Aorta (tissue), 5 donors: ENCODE data around the gene DNAJC30. TPM values are rescaled to one million over a fixed set of nuclear protein-coding genes. Genes with fewer than 3 reads are reported as not detected.
"Not testable (repeated sequence)": the region's sequence is repeated elsewhere in the genome, so short reads cannot be mapped to it uniquely, and the experiment has no call there.

ENCODE experiments used
- ATAC-seq: fragments of 200-7000 bp; cut with Tn5 transposase; one replicate; pipeline ENCODE4 v1.9.1; 2022; ENCODE audit warnings: moderate library complexity; ENCODE audit not compliant: low FRiP score
- DNase-seq, 2 donors: peaks; one replicate each; pipeline ENCODE4 v3.0.0-alpha.2; 2020
- H3K27ac ChIP-seq, 2 donors: one replicate each; pipeline ENCODE4 v1.5.1; 2013; ENCODE audit warnings: low read length in 2 of 2, mild to moderate bottlenecking in 2 of 2, moderate library complexity in 2 of 2, control low read depth in 1 of 2, inconsistent platforms in 1 of 2, low read depth in 1 of 2
- H3K27me3 ChIP-seq, 2 donors: one replicate each; pipeline ENCODE4 v1.6.1; 2013; ENCODE audit warnings: control low read depth in 1 of 2, low read length in 1 of 2, mild to moderate bottlenecking in 1 of 2, moderate library complexity in 1 of 2; ENCODE audit not compliant: insufficient read depth in 2 of 2, control insufficient read depth in 1 of 2
- H3K36me3 ChIP-seq, 2 donors: one replicate each; pipeline ENCODE4 v1.6.1; 2013; ENCODE audit warnings: control low read depth in 1 of 2, low read length in 1 of 2, mild to moderate bottlenecking in 1 of 2; ENCODE audit not compliant: insufficient read depth in 2 of 2, control insufficient read depth in 1 of 2
- H3K4me1 ChIP-seq, 2 donors: one replicate each; pipeline ENCODE4 v1.6.1; 2013; ENCODE audit warnings: low read length in 2 of 2, control low read depth in 1 of 2, mild to moderate bottlenecking in 1 of 2, moderate library complexity in 1 of 2; ENCODE audit not compliant: insufficient read depth in 2 of 2, control insufficient read depth in 1 of 2
- H3K4me3 ChIP-seq, 2 donors: one replicate each; pipeline ENCODE4 v1.5.1; 2013; ENCODE audit warnings: low read length in 2 of 2, control low read depth in 1 of 2, mild to moderate bottlenecking in 1 of 2
- H3K9me3 ChIP-seq: one replicate; pipeline ENCODE4 v1.6.1; 2013; ENCODE audit warnings: mild to moderate bottlenecking, low read length; ENCODE audit not compliant: control insufficient read depth
- WGBS, 2 donors: extraction: QIAGEN DNeasy Blood & Tissue Kit; methylation state at CpG; one replicate each; pipeline ENCODE4 v1.1.7; 2013; 5-methylcytosine and 5-hydroxymethylcytosine counted together
- intact Hi-C, 2 donors: fragments of 100-400 bp; cut with DNase I; formaldehyde crosslinking; loops; one replicate each; pipeline versions ENCODE4 v1.14.2 to v1.15.0; 2022
- polyA plus RNA-seq, 2 donors: library from polyadenylated mRNA; stranded (reverse); fragments of 200-250 nt; gene quantifications; one replicate each; pipeline ENCODE4 v1.2.3, GENCODE V29; 2013
- total RNA-seq, 2 donors: library from RNA; stranded (reverse); fragmentation: NEBNext Ultra II Directional; extraction: Animal tissue kit (Norgen Biotek cat#: 25700); gene quantifications; one replicate each; pipeline ENCODE4 v1.2.1, GENCODE V29; 2021
- donor health status: healthy with polysubstance abuse.
- donor health status: Bipolar disorder and iron deficiency.
- donor health status: DM: no; HTN: no; CAD: no.
- donor health status: DM: no; HTN: no; CAD: no.
- donor health status: DM: yes; HTN: yes; CAD: no.

DNAJC30 gene
- total and polyA plus RNA-seq, 4 donors, result 4.5 to 7.8 (median 5.9) TPM

- Histone ChIP-seq H3K9me3 (no peaks in the 10 kb centered on the region), H3K4me1 (no peaks in the 10 kb centered on the region), H3K27ac (no peak overlapping the region), H3K4me3 (no peak overlapping the region), H3K36me3 (no peaks in the 10 kb centered on the region), H3K27me3 (no peaks in the 10 kb centered on the region)
- 76 to 84% methylated on average over 19 of the region's 19 CpGs for whole genome bisulfite sequencing, 2 donors
- ATAC-seq, result no peak
- no peak for DNase-seq
- intact Hi-C loops, result loop anchor here in 1 of 2 donors (5.0 kb wide), 1 partner anchor 62 kb away; no protein-coding TSS in a partner anchor
Measured at GRCh38 chr7:73669288-73669701, 14.0 kb downstream of the DNAJC30 start.

- DNase-seq (no peak), ATAC-seq (no peak)
- no peaks in the 10 kb centered on the region for H3K36me3 ChIP-seq
- WGBS, 2 donors, result 36 to 43% methylated on average over 5 of the region's 5 CpGs
- H3K4me1 ChIP-seq, result no peaks in the 10 kb centered on the region
- no peaks in the 10 kb centered on the region for H3K9me3 ChIP-seq
- H3K27ac ChIP-seq, result no peak overlapping the region
- H3K4me3 ChIP-seq, result no peak overlapping the region
- no peaks in the 10 kb centered on the region for H3K27me3 ChIP-seq
- intact Hi-C loops, result loop anchor here in 1 of 2 donors (5.0 kb wide), 1 partner anchor 62 kb away; no protein-coding TSS in a partner anchor
Measured at GRCh38 chr7:73668886-73669230, 14.4 kb downstream of the DNAJC30 start.

DNA sequence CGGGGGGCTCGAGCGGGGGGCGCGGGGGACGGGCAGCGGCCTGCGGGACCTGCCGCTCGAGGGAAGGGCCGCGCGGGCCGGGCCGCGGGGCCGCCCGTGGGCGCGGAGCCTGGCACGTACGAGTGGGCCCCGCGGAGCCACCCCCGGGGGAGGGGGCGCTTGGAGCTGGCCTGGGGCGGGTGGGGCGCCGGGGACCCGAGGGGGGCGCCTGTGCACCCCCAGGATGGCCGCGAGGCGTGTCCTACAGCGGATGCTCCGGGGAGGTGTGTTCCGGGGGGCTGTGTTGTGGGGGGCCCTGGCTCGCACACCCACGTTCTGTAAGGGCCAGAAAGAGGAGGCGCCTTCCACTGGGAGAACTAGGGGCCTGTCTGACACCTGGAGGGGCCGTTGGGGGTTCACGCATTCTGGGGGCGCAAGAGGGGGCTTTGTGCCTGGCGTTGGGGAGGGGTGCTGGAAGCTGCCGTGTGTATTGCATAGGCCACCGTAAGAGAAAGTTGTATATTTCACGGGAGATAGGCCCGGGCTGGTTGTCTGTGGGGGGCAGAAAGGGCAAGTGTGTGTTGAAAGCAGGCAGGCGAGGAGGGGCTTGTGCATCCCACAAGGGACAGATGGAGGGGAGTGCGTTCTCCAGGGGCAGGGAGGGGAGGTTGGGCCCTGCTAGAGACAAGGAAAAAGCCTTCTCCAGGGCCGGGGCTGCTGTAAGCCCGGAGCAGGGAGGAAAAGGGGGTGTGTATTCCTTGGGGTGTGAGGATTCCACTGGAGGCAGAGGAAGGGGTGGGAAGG, 15.0 kb downstream of the DNAJC30 start:
- H3K27me3 ChIP-seq, result no peaks in the 10 kb centered on the region
- H3K9me3 ChIP-seq, result peaks cover under 1% of the 10 kb centered on the region
- H3K4me1 ChIP-seq, result no peaks in the 10 kb centered on the region
- H3K27ac ChIP-seq, result no peak overlapping the region
- intact Hi-C loops, result loop anchor here in 1 of 2 donors (5.0 kb wide), 1 partner anchor 61 kb away; no protein-coding TSS in a partner anchor
- DNase-seq (no peak), ATAC-seq (no peak)
- 1 to 2% methylated on average over 21 to 52 of the region's 52 CpGs for WGBS, 2 donors
- no peaks in the 10 kb centered on the region for H3K36me3 ChIP-seq
- H3K4me3 ChIP-seq, result peak overlapping the region; percentile 53 to 73

- ATAC-seq (peak; percentile 96), DNase-seq (peak; percentile 91 to 97)
- WGBS, 2 donors, result 3 to 4% methylated on average over 40 to 79 of the region's 79 CpGs
- H3K4me3 ChIP-seq, result peak within 1 kb of the TSS; percentile 53 to 73
- H3K27ac ChIP-seq, result no peak within 1 kb of the TSS
- H3K9me3 ChIP-seq, result peaks cover 3% of the 10 kb centered on the region
- intact Hi-C loops, result loop anchor here in 1 of 2 donors (5.0 kb wide), 1 partner anchor 60 kb away; no protein-coding TSS in a partner anchor
- H3K4me1 ChIP-seq, result no peaks in the 10 kb centered on the region
- H3K36me3 ChIP-seq, result no peaks in the 10 kb centered on the region
- no peaks in the 10 kb centered on the region for H3K27me3 ChIP-seq
Measured at GRCh38 chr7:73667344-73668102, 15.7 kb downstream of the DNAJC30 start, which contains the start of gene VPS37D. VPS37D (plus strand) TSS chr7:73667831; CDS start chr7:73667959, 128 bp downstream.

DNA sequence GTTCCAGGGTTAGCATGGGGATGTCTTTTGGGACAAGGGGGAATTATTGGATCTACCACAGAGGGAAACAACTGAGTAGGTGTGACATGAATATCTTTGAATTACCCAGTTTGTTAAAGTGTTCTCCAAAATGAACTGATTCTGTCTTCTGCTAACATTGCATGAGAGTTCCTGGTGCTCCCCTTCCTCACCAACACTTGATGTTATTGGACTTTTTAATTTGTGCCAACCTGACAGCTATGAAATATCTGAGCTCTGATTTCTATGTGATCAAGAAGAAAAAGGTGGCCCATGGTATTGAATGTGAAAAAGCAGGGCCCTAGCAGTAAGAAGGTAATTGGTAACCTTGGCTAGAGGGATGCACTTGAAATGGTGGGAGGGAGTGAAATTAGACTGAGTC, 20.2 kb downstream of the DNAJC30 start:
- peaks cover 3% of the 10 kb centered on the region for H3K9me3 ChIP-seq
- no peak for DNase-seq
- no peak overlapping the region for H3K4me3 ChIP-seq
- no peaks in the 10 kb centered on the region for H3K27me3 ChIP-seq
- no peaks in the 10 kb centered on the region for H3K4me1 ChIP-seq
- H3K27ac ChIP-seq, result no peak overlapping the region
- intact Hi-C loops, result no loop called here
- no peak for ATAC-seq
- H3K36me3 ChIP-seq, result no peaks in the 10 kb centered on the region

GRCh38 chr7:73660594-73660993, 22.7 kb downstream of the DNAJC30 start:
- ATAC-seq, H3K36me3 ChIP-seq, H3K4me1 ChIP-seq, H3K27me3 ChIP-seq, intact Hi-C loops, DNase-seq, H3K9me3 ChIP-seq, H3K27ac ChIP-seq, H3K4me3 ChIP-seq: not testable (repeated sequence)
- WGBS, 2 donors, result 58 to 61% methylated on average over 4 of the region's 4 CpGs

- intact Hi-C loops, result no loop called here
- no peaks in the 10 kb centered on the region for H3K27me3 ChIP-seq
Measured at GRCh38 chr7:73659983-73660382, 23.3 kb downstream of the DNAJC30 start.

DNA sequence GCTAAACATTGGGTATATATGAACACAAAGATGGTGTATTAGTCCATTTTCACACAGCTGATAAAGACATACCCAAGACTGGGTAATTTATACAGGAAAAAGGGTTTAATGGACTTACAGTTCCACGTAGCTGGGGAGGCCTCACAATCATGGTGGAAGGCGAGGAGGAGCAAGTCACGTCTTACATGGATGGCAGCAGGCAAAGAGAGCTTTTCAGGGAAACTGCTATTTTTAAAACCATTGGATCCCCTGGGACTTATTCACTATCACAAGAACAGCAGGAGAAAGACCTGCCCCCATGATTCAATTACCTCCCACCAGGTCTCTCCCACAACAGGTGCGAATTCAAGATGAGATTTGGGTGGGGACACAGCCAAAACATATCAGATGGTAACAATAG, 27.9 kb downstream of the DNAJC30 start:
- H3K27me3 ChIP-seq, H3K27ac ChIP-seq, ATAC-seq, H3K36me3 ChIP-seq, H3K9me3 ChIP-seq, H3K4me1 ChIP-seq, DNase-seq, intact Hi-C loops, H3K4me3 ChIP-seq: not testable (repeated sequence)
- 72 to 77% methylated on average over 4 of the region's 4 CpGs for WGBS, 2 donors

More at GRCh38 chr7:73659983-73660382, 23.3 kb downstream of the DNAJC30 start:
- Histone ChIP-seq H3K4me3 (no peak overlapping the region), H3K4me1 (no peaks in the 10 kb centered on the region), H3K9me3 (peaks cover 3% of the 10 kb centered on the region), H3K27ac (no peak overlapping the region), H3K36me3 (no peaks in the 10 kb centered on the region)
- 62 to 66% methylated on average over 8 of the region's 8 CpGs for WGBS, 2 donors
- DNase-seq (no peak), ATAC-seq (no peak)
